M059J (cell line): ENCODE measurements around the gene TMEM106A. TPM values are rescaled to one million over a fixed set of nuclear protein-coding genes. Genes with fewer than 3 reads are reported as not detected.

Experiments
- total RNA-seq: library from RNA; depleted of rRNA; stranded (reverse); fragments of >200 nt; shearing (Covaris generic); gene quantifications from 2 replicates; pipeline ENCODE4 v1.2.3, GENCODE V29; 2014; rRNA removed

The TMEM106A gene
- total RNA-seq, 1 experiment from 2014 or later: 4.9 TPM

Other genes starting within 250 kb of the TMEM106A start
- gene AARSD1, start 247.4 kb upstream of the TMEM106A start, total RNA-seq: 13.6 and 17.1 TPM in 2 replicates
- 0.67 and 0.71 TPM in 2 replicates for gene PTGES3L, start 231.8 kb upstream of the TMEM106A start, total RNA-seq
- gene RUNDC1, start 231.3 kb upstream of the TMEM106A start, total RNA-seq: 5.7 and 11.4 TPM in 2 replicates
- gene RPL27, start 213.5 kb upstream of the TMEM106A start, total RNA-seq: 982 and 1,027 TPM in 2 replicates
- 206 and 256 TPM in 2 replicates for gene IFI35, start 205.1 kb upstream of the TMEM106A start, total RNA-seq
- 72.4 and 72.7 TPM in 2 replicates for gene VAT1, start 189.5 kb upstream of the TMEM106A start, total RNA-seq
- gene RND2, start 186.6 kb upstream of the TMEM106A start, total RNA-seq: 0.20 and 0.22 TPM in 2 replicates
- gene BRCA1, start 86.5 kb upstream of the TMEM106A start, total RNA-seq: 27.5 and 30.1 TPM in 2 replicates
- gene NBR1, start 40.7 kb upstream of the TMEM106A start, total RNA-seq: 58.0 and 82.9 TPM in 2 replicates
- not detected in 2 replicates for gene CCDC200, start 16.7 kb downstream of the TMEM106A start, total RNA-seq
- gene RNU2-1, start 22.1 kb downstream of the TMEM106A start, total RNA-seq: not detected in 2 replicates
- gene ARL4D, start 187.1 kb downstream of the TMEM106A start, total RNA-seq: 15.1 and 18.4 TPM in 2 replicates